ENCODE results near the gene KCNE3.
"Not testable (repeated sequence)": the region's sequence is repeated elsewhere in the genome, so short reads cannot be mapped to it uniquely, and the experiment has no call there.

The KCNE3 gene

GRCh38 chr11:74438681-74439080 lies 28.7 kb downstream of the KCNE3 start:
- DNase-seq = no peak

DNA sequence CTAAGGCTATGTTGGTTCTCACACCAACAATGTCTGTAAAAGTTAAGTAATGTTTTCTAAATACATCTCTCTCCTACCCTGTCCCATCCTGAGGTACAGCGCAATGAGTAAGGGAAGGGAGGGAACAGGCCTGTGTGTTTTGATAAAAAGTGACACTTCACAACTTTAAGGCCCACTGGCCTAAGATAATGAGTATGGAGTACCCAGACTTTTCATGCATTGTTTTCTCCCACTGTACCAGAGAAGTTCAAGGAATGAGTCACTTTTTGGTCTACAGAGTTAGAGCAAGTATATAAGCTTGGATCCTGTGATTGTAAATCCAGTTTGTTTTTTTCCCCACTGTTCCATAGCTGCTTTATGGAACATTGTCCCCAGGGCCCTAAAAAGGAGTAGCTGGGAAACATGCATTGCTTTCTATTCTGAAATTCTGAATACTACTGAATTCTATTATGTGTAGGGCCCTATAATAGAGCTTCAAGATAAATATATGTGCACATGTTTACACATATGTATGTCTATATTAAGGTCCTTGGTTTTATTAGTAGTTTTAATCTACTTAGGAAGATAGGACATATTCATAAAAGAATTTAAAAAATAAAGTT lies 29.8 kb downstream of the KCNE3 start:
- no peak for DNase-seq

DNA sequence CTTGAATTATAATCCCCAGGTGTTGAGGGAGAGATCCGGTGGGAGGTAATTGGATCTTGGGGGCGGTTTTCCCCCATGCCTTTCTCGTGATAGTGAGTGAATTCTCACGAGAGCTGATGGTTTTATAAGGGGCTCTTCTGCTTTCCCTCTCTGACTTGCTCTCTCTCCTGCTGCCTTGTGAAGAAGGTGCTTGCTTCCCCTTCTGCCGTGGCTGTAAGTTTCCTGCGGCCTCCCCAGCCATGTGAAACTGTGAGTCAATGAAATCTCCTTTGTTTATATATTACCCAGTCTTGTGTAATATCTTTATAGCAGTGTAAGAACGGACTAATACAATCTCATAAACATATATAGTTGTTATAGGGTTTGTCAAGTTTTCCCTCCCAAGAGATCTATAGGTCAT lies 32.8 kb downstream of the KCNE3 start:
- no peak for DNase-seq

GRCh38 chr11:74429205-74429604 lies 38.1 kb downstream of the KCNE3 start:
- DNase-seq = no peak

- no peak for DNase-seq
Measured at GRCh38 chr11:74427384-74427886, 39.9 kb downstream of the KCNE3 start.

- no peak for DNase-seq
Measured at GRCh38 chr11:74425100-74425499, 42.2 kb downstream of the KCNE3 start.

DNA sequence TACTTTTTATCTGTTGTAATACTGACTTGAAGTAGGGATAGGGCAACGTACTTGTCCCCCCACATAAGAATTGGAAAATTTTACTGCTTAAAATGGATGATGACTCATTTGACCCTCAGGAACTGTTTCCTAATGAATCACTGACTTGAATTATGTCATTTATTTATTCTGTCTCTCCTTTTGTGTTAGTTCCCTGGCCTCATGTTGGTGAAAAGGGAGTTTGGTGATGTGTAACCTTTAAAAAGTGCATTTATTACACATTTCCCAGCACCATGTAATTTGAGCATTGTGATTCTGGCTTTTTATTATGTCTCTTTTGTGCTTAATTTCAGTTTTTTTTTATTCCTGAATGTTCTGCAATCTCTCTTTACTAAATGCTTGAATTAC lies 48.8 kb downstream of the KCNE3 start:
- no peak for DNase-seq

DNA sequence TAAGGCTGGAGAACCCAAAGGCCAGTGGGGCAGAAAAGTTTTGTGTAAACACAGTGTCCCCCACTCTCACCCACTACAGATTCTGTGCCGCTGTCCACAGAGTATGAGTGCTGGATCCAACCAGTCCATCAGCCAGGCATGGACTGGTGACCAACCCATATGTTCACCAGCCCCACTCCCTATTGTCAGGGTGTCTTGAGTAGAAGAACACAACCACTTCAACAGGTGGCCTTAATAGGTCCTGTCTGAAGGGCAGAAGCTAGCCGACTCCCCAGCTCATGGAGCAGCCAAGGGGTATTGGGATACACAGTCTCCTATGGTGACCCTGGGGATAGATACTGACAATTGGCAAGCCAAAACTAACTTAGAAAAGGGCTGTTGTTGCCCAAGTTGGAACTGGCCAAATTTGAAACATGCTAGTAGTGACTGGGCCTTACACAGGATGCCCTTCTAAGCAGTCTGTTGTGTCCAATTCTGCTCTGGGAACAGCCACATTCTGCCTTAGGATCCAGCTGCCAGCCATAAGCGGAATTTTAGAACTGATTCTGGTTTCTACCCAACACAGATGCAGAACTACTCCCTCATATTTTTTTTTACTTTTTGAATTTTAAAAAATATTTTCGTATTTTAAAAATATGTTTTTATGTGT lies 49.4 kb downstream of the KCNE3 start:
- no peak for DNase-seq

- no peak for DNase-seq
Measured at GRCh38 chr11:74417379-74417804, 50.0 kb downstream of the KCNE3 start.

GRCh38 chr11:74416974-74417373 lies 50.4 kb downstream of the KCNE3 start:
- DNase-seq = not testable (repeated sequence)

- no peak for DNase-seq
Measured at GRCh38 chr11:74412733-74413359, 54.5 kb downstream of the KCNE3 start.

DNA sequence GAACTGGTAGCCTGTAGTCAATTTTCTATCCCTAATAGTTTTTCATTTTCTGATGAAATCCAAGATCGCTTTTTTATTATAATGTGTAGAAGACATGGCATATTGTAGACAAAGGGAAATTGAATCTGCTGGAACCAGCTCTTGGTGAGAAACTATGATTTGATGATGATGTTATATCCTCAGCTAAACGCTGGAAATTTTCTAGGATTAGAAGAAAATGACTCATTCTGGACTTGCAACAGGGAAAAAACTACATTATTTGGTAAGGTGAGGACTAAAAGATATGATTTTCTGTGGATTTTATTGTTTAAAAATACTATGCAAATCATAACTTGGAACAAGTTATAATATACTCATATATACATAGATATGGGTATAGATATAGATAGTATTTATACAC lies 55.0 kb downstream of the KCNE3 start:
- no peak for DNase-seq

DNA sequence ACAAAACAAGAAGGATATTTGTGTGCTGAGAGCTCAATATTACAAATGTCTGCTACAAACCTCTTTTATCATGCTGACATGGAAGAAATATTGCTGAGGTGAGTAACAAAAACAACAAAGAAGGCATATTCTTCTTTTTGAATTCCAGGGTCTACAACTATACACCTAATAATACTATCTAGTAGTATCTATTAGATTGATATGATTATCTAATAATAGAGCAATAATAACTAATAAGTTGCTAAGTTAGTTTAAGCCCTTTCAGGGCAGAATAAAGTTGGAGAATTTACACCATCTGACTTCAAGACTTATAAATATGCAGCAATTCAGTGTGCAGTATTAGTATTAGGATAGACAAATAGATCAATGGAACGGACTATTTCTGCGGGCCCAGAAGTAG lies 57.7 kb downstream of the KCNE3 start:
- DNase-seq = no peak
